Measurements from ENCODE around the gene CREG1.
"Not testable (repeated sequence)": the region's sequence is repeated elsewhere in the genome, so short reads cannot be mapped to it uniquely, and the experiment has no call there.

The CREG1 gene

GRCh38 chr1:167579986-167580385 is 26.4 kb upstream of the CREG1 start:
- DNase-seq (ENCODE audit: low read depth, low spot score): no peak
- TF ChIP-seq, protein P1, sequence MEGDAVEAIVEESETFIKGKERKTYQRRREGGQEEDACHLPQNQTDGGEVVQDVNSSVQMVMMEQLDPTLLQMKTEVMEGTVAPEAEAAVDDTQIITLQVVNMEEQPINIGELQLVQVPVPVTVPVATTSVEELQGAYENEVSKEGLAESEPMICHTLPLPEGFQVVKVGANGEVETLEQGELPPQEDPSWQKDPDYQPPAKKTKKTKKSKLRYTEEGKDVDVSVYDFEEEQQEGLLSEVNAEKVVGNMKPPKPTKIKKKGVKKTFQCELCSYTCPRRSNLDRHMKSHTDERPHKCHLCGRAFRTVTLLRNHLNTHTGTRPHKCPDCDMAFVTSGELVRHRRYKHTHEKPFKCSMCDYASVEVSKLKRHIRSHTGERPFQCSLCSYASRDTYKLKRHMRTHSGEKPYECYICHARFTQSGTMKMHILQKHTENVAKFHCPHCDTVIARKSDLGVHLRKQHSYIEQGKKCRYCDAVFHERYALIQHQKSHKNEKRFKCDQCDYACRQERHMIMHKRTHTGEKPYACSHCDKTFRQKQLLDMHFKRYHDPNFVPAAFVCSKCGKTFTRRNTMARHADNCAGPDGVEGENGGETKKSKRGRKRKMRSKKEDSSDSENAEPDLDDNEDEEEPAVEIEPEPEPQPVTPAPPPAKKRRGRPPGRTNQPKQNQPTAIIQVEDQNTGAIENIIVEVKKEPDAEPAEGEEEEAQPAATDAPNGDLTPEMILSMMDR (IDR thresholded peaks at IDR 0.05; ENCODE audit: low read depth, low read length): no peak
- no peak overlapping the region for H3K4me3 ChIP-seq (ENCODE audit: low read depth, low read length)
- in situ Hi-C loops (cut with HindIII; ENCODE audit: low sequenced_read_pairs): no loop called here

DNA sequence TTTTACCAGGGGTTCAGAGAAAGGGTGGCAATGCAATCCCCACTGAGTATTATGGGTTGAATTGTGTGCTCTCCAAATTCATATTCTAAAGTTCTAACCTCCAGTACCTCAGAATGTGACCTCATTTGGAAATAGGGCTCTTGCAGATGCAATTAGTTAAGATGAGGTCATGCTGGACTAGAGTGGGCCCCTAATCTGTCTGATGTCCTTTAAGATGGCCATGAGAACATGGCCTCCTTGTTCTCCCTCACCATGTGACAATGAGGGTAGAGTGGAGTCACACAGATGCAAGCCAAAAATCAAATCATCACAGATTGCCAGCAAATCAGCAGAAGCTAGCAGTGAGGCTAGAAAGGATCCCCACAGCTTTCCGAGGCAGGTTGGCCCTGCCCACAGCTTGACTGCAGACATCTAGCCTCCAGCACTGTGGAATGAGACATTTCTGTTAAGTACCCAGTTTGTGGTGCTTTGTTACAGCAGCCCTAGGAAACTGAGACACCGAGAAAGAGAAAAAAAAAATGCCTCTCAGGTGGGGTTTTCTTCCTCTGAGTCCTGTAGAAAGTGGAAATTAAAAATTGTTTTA is 25.5 kb upstream of the CREG1 start:
- H3K4me3 ChIP-seq (ENCODE audit: low read depth, low read length): no peak overlapping the region
- DNase-seq (ENCODE audit: low read depth, low spot score): no peak
- TF ChIP-seq, protein P1 (IDR thresholded peaks at IDR 0.05; ENCODE audit: low read depth, low read length): no peak
- in situ Hi-C loops (cut with HindIII; ENCODE audit: low sequenced_read_pairs): no loop called here

DNA sequence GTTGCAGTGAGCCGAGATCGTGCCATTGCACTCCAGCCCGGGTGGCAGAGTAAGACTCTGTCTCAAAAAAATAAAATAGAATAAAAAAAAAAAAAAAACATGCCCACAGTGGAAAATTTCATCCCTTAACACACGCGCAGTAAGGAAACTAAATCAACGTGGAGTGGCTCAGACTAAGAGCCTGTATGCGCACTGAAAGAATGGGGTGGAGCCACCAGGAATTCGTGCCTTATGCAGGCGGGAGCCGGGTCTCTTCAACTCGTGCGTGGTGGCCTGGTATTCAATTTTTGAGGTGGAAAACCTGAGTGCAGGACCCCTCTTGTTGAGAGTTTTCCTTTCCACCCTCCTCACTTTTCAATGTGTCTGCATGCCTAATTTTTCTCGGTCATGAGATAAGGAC is 22.1 kb upstream of the CREG1 start:
- no peak overlapping the region for H3K4me3 ChIP-seq (ENCODE audit: low read depth, low read length)
- in situ Hi-C loops (cut with HindIII; ENCODE audit: low sequenced_read_pairs): no loop called here
- no peak for DNase-seq (ENCODE audit: low read depth, low spot score)
- TF ChIP-seq, protein P1 (IDR thresholded peaks at IDR 0.05; ENCODE audit: low read depth, low read length): no peak

GRCh38 chr1:167573035-167573434 is 19.5 kb upstream of the CREG1 start:
- in situ Hi-C loops (cut with HindIII; ENCODE audit: low sequenced_read_pairs): no loop called here
- DNase-seq (ENCODE audit: low read depth, low spot score): no peak
- TF ChIP-seq, protein P1 (IDR thresholded peaks at IDR 0.05; ENCODE audit: low read depth, low read length): no peak
- no peak overlapping the region for H3K4me3 ChIP-seq (ENCODE audit: low read depth, low read length)

GRCh38 chr1:167570712-167571111 is 17.1 kb upstream of the CREG1 start:
- H3K4me3 ChIP-seq (ENCODE audit: low read depth, low read length); in situ Hi-C loops (cut with HindIII; ENCODE audit: low sequenced_read_pairs); DNase-seq (ENCODE audit: low read depth, low spot score): not testable (repeated sequence)

GRCh38 chr1:167567663-167568062 is 14.1 kb upstream of the CREG1 start:
- in situ Hi-C loops (cut with HindIII; ENCODE audit: low sequenced_read_pairs): no loop called here
- DNase-seq (ENCODE audit: low read depth, low spot score): no peak
- H3K4me3 ChIP-seq (ENCODE audit: low read depth, low read length): no peak overlapping the region
- TF ChIP-seq, protein P1 (IDR thresholded peaks at IDR 0.05; ENCODE audit: low read depth, low read length): no peak

DNA sequence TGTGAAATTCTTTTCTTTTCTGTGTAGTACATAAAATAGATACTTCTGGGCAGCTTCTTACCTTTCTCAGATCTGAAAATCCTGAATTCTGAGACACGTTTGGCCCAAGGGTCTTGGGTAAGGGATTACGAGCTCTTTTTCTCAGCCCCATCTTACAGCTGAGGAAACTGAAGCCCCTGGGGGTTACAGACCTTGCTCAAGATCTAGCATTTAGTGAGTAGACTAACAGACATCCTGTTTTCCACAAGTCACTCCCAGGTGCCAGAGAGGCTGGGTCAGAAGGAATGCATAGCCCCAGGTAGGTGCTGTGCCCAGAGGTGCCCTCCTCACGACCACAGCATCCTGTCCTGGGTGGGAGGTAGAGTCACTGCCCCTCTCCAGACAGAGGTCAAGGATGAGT is 13.2 kb upstream of the CREG1 start:
- TF ChIP-seq, protein P1 (IDR thresholded peaks at IDR 0.05; ENCODE audit: low read depth, low read length): no peak
- no peak overlapping the region for H3K4me3 ChIP-seq (ENCODE audit: low read depth, low read length)
- in situ Hi-C loops (cut with HindIII; ENCODE audit: low sequenced_read_pairs): no loop called here

More for the DNA sequence above, 13.2 kb upstream of the CREG1 start:
- DNase-seq (ENCODE audit: low read depth, low spot score): no peak

Data from astrocyte of the spinal cord (primary cell).